MCF 10A (cell line): ENCODE results near the gene CEBPA. TPM values are rescaled to one million over a fixed set of nuclear protein-coding genes. Genes with fewer than 3 reads are reported as not detected.

Experiments used
- BruUV-seq: library from RNA; stranded (reverse); fragments of 400-500 nt; replicated peaks from 2 replicates; lab custom pipeline; 2021; lab: Mats Ljungman, UMichigan
- CTCF ChIA-PET: fragments of 300-600 bp; sonication (Branson Sonifier 250); formaldehyde crosslinking; extraction: SDS; loops from one replicate; lab custom pipeline; 2021; ENCODE audit warnings: antibody characterized with exemption, inconsistent platforms; lab: Yijun Ruan, JAX
- POLR2A ChIA-PET: fragments of 300-600, 350-650 bp; sonication (Branson Sonifier 250); formaldehyde crosslinking; extraction: SDS; loops from one replicate; lab custom pipeline; 2020; ENCODE audit warnings: antibody characterized with exemption, inconsistent platforms; lab: Yijun Ruan, JAX
- DNase-seq: peaks from one replicate; pipeline ENCODE4 v3.0.0-alpha.2; 2018; ENCODE audit not compliant: unreplicated experiment
- H3K27ac Mint-ChIP-seq: one replicate; pipeline ENCODE4 v1.8.0; 2022; ENCODE audit warnings: mild to moderate bottlenecking, low read depth, mixed read lengths; ENCODE audit not compliant: unreplicated experiment
- H3K27me3 Mint-ChIP-seq: one replicate; pipeline ENCODE4 v1.8.0; 2022; ENCODE audit warnings: mixed read lengths; ENCODE audit not compliant: insufficient read depth, unreplicated experiment
- H3K36me3 Mint-ChIP-seq: one replicate; pipeline ENCODE4 v1.8.0; 2022; ENCODE audit warnings: mild to moderate bottlenecking, moderate library complexity, mixed read lengths; ENCODE audit not compliant: insufficient read depth, unreplicated experiment
- H3K4me1 Mint-ChIP-seq: one replicate; pipeline ENCODE4 v1.8.0; 2022; ENCODE audit warnings: mixed read lengths; ENCODE audit not compliant: insufficient read depth, unreplicated experiment
- H3K4me3 Mint-ChIP-seq: one replicate; pipeline ENCODE4 v1.8.0; 2022; ENCODE audit warnings: mild to moderate bottlenecking, moderate library complexity, mixed read lengths; ENCODE audit not compliant: unreplicated experiment
- H3K9me3 Mint-ChIP-seq: one replicate; pipeline ENCODE4 v1.8.0; 2022; ENCODE audit warnings: mixed read lengths; ENCODE audit not compliant: unreplicated experiment
- intact Hi-C: fragments of 100-400 bp; cut with micrococcal nuclease; formaldehyde crosslinking; loops from 2 replicates; pipeline ENCODE4 v1.14.1; 2022
- total RNA-seq: library from RNA; stranded (reverse); gene quantifications from 2 replicates; pipeline ENCODE4 v1.2.3, GENCODE V29; 2022
- TF ChIP-seq, protein P1 (sequence below): fragments of 200-600 bp; IDR thresholded peaks from one replicate; pipeline ENCODE4 v1.8.0; 2022; ENCODE audit warnings: antibody characterized with exemption, mild to moderate bottlenecking; ENCODE audit not compliant: unreplicated experiment

CEBPA gene
- total RNA-seq, 1 experiment from 2014 or later, result 4.7 TPM

DNA sequence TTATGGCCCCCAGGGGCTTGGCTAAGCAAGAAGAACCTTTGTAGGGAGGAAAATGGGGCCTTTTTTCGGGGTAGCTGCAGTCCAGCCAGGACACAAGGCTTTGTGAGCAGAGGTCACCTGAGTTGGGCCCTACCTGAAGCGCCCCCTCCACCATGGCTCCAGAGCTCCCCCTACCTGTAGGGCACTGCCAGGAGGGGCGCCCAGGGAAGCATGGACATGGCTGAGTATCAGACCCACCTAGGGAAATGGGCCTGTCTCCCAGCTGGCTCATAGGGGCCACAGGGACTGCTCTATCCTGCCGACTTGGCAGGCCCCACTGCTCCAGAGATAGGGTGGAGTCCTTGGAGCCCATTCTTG is 9.0 kb upstream of the CEBPA start:
- no peaks in the 10 kb centered on the region for H3K27me3 Mint-ChIP-seq
- H3K4me1 Mint-ChIP-seq, result no peaks in the 10 kb centered on the region
- no peaks in the 10 kb centered on the region for H3K9me3 Mint-ChIP-seq
- CTCF ChIA-PET, result interaction anchor here (0.6 to 1.7 kb wide), 10 partner anchors 8 to 335 kb away, joined by 3 to 5 read pairs (median 4); no protein-coding TSS in a partner anchor
- no peak overlapping the region for H3K4me3 Mint-ChIP-seq
- POLR2A ChIA-PET, result interaction anchor here (1.1 to 2.1 kb wide), 3 partner anchors 8 to 63 kb away, joined by 3 to 5 read pairs (median 3); no protein-coding TSS in a partner anchor
- no TSS peak for BruUV-seq
- intact Hi-C loops, result no loop called here
- H3K36me3 Mint-ChIP-seq, result no peaks in the 10 kb centered on the region
- DNase-seq, result no peak
- TF ChIP-seq, protein P1, sequence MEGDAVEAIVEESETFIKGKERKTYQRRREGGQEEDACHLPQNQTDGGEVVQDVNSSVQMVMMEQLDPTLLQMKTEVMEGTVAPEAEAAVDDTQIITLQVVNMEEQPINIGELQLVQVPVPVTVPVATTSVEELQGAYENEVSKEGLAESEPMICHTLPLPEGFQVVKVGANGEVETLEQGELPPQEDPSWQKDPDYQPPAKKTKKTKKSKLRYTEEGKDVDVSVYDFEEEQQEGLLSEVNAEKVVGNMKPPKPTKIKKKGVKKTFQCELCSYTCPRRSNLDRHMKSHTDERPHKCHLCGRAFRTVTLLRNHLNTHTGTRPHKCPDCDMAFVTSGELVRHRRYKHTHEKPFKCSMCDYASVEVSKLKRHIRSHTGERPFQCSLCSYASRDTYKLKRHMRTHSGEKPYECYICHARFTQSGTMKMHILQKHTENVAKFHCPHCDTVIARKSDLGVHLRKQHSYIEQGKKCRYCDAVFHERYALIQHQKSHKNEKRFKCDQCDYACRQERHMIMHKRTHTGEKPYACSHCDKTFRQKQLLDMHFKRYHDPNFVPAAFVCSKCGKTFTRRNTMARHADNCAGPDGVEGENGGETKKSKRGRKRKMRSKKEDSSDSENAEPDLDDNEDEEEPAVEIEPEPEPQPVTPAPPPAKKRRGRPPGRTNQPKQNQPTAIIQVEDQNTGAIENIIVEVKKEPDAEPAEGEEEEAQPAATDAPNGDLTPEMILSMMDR, result no peak
- H3K27ac Mint-ChIP-seq, result no peak overlapping the region

DNA sequence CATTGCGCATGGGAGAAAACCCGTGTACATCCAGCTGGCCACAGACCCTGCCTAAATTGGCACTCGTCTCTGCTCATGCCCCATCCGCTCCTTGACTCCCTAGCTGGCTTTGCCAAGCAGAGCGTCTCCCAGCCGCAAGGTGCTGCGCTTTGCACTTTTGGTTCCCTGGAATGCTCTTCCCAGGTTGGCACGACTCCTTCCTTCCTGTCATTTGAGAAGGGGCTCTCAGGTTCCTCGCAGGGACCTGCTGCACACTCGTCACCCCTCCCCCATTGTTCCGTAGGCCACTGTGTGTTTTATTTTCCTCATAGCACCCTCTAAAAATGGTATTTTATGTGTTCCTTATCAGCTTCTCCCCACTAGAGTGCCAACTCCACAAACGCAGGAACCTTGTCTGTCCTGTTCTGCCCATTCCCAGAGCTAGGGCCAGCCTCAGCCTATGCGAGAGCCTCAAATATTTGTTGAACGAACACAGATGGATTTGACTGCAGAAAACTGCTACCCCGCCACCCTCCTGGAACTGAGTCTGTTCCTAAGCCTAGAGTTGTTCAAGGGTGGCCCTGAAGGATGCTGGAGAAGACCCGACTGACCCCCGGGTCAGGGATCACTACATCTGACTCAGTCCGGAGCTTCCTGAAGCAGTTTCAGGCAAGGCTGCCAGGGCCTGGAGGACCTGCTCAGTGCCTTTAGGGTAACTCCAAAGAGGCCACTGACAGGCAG is 8.4 kb upstream of the CEBPA start:
- H3K9me3 Mint-ChIP-seq, result no peaks in the 10 kb centered on the region
- H3K27ac Mint-ChIP-seq, result peak overlapping the region; percentile 78
- no TSS peak for BruUV-seq
- H3K4me3 Mint-ChIP-seq, result no peak overlapping the region
- POLR2A ChIA-PET, result interaction anchor here (2.1 kb wide), 1 partner anchor 64 kb away, joined by 5 read pairs; no protein-coding TSS in a partner anchor
- no peaks in the 10 kb centered on the region for H3K27me3 Mint-ChIP-seq
- H3K4me1 Mint-ChIP-seq, result no peaks in the 10 kb centered on the region
- TF ChIP-seq, protein P1, result no peak
- CTCF ChIA-PET, result interaction anchor here (0.9 to 1.5 kb wide), 6 partner anchors 8 to 105 kb away, joined by 3 to 4 read pairs (median 4); no protein-coding TSS in a partner anchor
- no peak for DNase-seq
- intact Hi-C loops, result no loop called here
- H3K36me3 Mint-ChIP-seq, result no peaks in the 10 kb centered on the region

GRCh38 chr19:33309826-33310225 is 7.5 kb upstream of the CEBPA start:
- no TSS peak for BruUV-seq

More at GRCh38 chr19:33309826-33310225, 7.5 kb upstream of the CEBPA start:
- Mint-ChIP-seq H3K27ac (no peak overlapping the region), H3K9me3 (no peaks in the 10 kb centered on the region), H3K4me1 (no peaks in the 10 kb centered on the region), H3K4me3 (no peak overlapping the region), H3K36me3 (no peaks in the 10 kb centered on the region), H3K27me3 (no peaks in the 10 kb centered on the region)
- ChIA-PET POLR2A (interaction anchor here (2.1 kb wide), 1 partner anchor 65 kb away, joined by 5 read pairs; no protein-coding TSS in a partner anchor), CTCF (interaction anchor here (1.3 kb wide), 1 partner anchor 106 kb away, joined by 4 read pairs; no protein-coding TSS in a partner anchor)
- TF ChIP-seq, protein P1, result no peak
- no peak for DNase-seq
- intact Hi-C loops, result no loop called here
